HepG2 (cell line): ENCODE measurements around the gene SSC5D. TPM values are rescaled to one million over a fixed set of nuclear protein-coding genes. Genes with fewer than 3 reads are reported as not detected.

Source experiments
- ARNTL ChIP-seq: sonication (generic); formaldehyde crosslinking; IDR thresholded peaks from 2 replicates; pipeline ENCODE4 v1.4.0; 2020; ENCODE audit warnings: mild to moderate bottlenecking, missing genetic modification reagents
- CENPX ChIP-seq: sonication (generic); formaldehyde crosslinking; IDR thresholded peaks from 2 replicates; pipeline ENCODE4 v1.9.0; 2021; ENCODE audit warnings: mild to moderate bottlenecking, missing genetic modification reagents, moderate library complexity
- CREBL2 ChIP-seq: sonication (generic); formaldehyde crosslinking; IDR thresholded peaks from 2 replicates; pipeline ENCODE4 v1.8.1; 2023; ENCODE audit warnings: missing genetic modification reagents, mild to moderate bottlenecking, borderline replicate concordance
- ELF4 ChIP-seq: sonication (generic); formaldehyde crosslinking; IDR thresholded peaks from 2 replicates; pipeline ENCODE4 v1.5.0; 2020; ENCODE audit warnings: missing genetic modification reagents, mild to moderate bottlenecking, moderate library complexity, borderline replicate concordance
- ETS1 ChIP-seq: sonication (generic); formaldehyde crosslinking; IDR thresholded peaks from 2 replicates; pipeline ENCODE4 v1.4.0; 2020; ENCODE audit warnings: missing genetic modification reagents
- PAXIP1 ChIP-seq: sonication (generic); formaldehyde crosslinking; conservative IDR thresholded peaks from 2 replicates; pipeline ENCODE4 v1.4.0; 2020; ENCODE audit warnings: mild to moderate bottlenecking, missing genetic modification reagents, moderate library complexity
- RFX1 ChIP-seq: fragments of 450-650 bp; IDR thresholded peaks from 2 replicates; pipeline ENCODE4 v1.6.1; 2017
- SIN3A ChIP-seq: IDR thresholded peaks from 2 replicates; pipeline ENCODE4 v1.6.1; 2011; ENCODE audit warnings: low read depth, mild to moderate bottlenecking, control low read depth, low read length, borderline replicate concordance
- TOPORS ChIP-seq: sonication (generic); formaldehyde crosslinking; IDR thresholded peaks from 2 replicates; pipeline ENCODE4 v1.8.0; 2023; ENCODE audit warnings: mild to moderate bottlenecking, missing genetic modification reagents
- XBP1 ChIP-seq: sonication (generic); formaldehyde crosslinking; IDR thresholded peaks from 2 replicates; pipeline ENCODE4 v1.5.0; 2020; ENCODE audit warnings: missing genetic modification reagents
- XRCC5 ChIP-seq: fragments of 200-400 bp; formaldehyde crosslinking; optimal IDR thresholded peaks from 2 replicates; pipeline ENCODE3; 2017; ENCODE audit warnings: mild to moderate bottlenecking, low read length
- YY1 ChIP-seq: IDR thresholded peaks from 2 replicates; pipeline ENCODE4 v1.6.1; 2011; ENCODE audit warnings: low read length, low read depth, moderate library complexity, mild to moderate bottlenecking; ENCODE audit not compliant: insufficient read depth, insufficient replicate concordance
- ZFAT ChIP-seq: sonication (generic); formaldehyde crosslinking; conservative IDR thresholded peaks from 2 replicates; pipeline ENCODE4 v1.8.1; 2023; ENCODE audit warnings: missing genetic modification reagents, inconsistent platforms
- ZNF296 ChIP-seq: sonication (generic); formaldehyde crosslinking; conservative IDR thresholded peaks from 2 replicates; pipeline ENCODE4 v1.5.0; 2020; ENCODE audit warnings: mild to moderate bottlenecking, missing genetic modification reagents
- ZNF44 ChIP-seq: sonication (generic); formaldehyde crosslinking; IDR thresholded peaks from 2 replicates; pipeline ENCODE4 v1.5.1; 2020; ENCODE audit warnings: mild to moderate bottlenecking, missing genetic modification reagents
- ZNF564 ChIP-seq: sonication (generic); formaldehyde crosslinking; IDR thresholded peaks from 2 replicates; pipeline ENCODE4 v1.8.1; 2023; ENCODE audit warnings: mild to moderate bottlenecking, missing genetic modification reagents
- ZNF577 ChIP-seq: sonication (generic); formaldehyde crosslinking; IDR thresholded peaks from 2 replicates; pipeline ENCODE4 v1.4.0; 2020; ENCODE audit warnings: mild to moderate bottlenecking, low read depth, missing genetic modification reagents, borderline replicate concordance
- ZSCAN25 ChIP-seq: sonication (generic); formaldehyde crosslinking; IDR thresholded peaks from 2 replicates; pipeline ENCODE4 v1.8.0; 2022; ENCODE audit warnings: mild to moderate bottlenecking, missing genetic modification reagents
- polyA plus RNA-seq, 8 experiments: library from polyadenylated mRNA; depleted of rRNA in 3 of 8; stranded (reverse) in 7 of 8; unstranded in 1 of 8; fragments of >200 nt; fragmentation: Illumina TruSeq in 4 of 8; extraction: Trizol in 4 of 8; gene quantifications; 2 replicates each; pipeline versions ENCODE4 v1.2.1 to v1.2.3, GENCODE V29; 2011 to 2016; ENCODE audit warnings: low read depth in 4 of 8, missing spikeins in 1 of 8, mixed read lengths in 1 of 8; ENCODE audit not compliant: insufficient read depth in 1 of 8
- total RNA-seq, 5 experiments: library from RNA; depleted of rRNA; stranded (reverse); fragments of >200 nt; fragmentation: Illumina TruSeq; extraction: Trizol; gene quantifications; 2 replicates each; pipeline ENCODE4 v1.2.3, GENCODE V29; 2016; ENCODE audit warnings: low read depth in 1 of 5
- TF ChIP-seq, protein P1 (sequence below): sonication (generic); formaldehyde crosslinking; IDR thresholded peaks from 2 replicates; pipeline ENCODE4 v1.5.0; 2020; ENCODE audit warnings: mild to moderate bottlenecking, missing genetic modification reagents
- TF ChIP-seq, protein P2 (sequence below): sonication (generic); formaldehyde crosslinking; IDR thresholded peaks from 2 replicates; pipeline ENCODE4 v1.4.0; 2020; ENCODE audit warnings: mild to moderate bottlenecking, missing genetic modification reagents
- TF ChIP-seq, protein P3 (sequence below): sonication (generic); formaldehyde crosslinking; IDR thresholded peaks from 2 replicates; pipeline ENCODE4 v1.5.0; 2020; ENCODE audit warnings: missing genetic modification reagents

The SSC5D gene
- total and polyA plus RNA-seq, 2 of the 13 experiments (the other 11 are each of a cell fraction or from before 2014, with no cell fraction given): not detected

GRCh38 chr19:55546822-55547614 is 58.8 kb downstream of the SSC5D start (continued):
- TF ChIP-seq, protein P1, sequence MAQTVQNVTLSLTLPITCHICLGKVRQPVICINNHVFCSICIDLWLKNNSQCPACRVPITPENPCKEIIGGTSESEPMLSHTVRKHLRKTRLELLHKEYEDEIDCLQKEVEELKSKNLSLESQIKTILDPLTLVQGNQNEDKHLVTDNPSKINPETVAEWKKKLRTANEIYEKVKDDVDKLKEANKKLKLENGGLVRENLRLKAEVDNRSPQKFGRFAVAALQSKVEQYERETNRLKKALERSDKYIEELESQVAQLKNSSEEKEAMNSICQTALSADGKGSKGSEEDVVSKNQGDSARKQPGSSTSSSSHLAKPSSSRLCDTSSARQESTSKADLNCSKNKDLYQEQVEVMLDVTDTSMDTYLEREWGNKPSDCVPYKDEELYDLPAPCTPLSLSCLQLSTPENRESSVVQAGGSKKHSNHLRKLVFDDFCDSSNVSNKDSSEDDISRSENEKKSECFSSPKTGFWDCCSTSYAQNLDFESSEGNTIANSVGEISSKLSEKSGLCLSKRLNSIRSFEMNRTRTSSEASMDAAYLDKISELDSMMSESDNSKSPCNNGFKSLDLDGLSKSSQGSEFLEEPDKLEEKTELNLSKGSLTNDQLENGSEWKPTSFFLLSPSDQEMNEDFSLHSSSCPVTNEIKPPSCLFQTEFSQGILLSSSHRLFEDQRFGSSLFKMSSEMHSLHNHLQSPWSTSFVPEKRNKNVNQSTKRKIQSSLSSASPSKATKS (CRISPR knock-in tag): no peak
- TF ChIP-seq SIN3A (no peak), ELF4 (CRISPR knock-in tag) (no peak), XRCC5 (no peak), CENPX (CRISPR knock-in tag) (no peak), ARNTL (CRISPR knock-in tag) (no peak), ZFAT (no peak), RFX1 (no peak), YY1 (no peak), ZSCAN25 (no peak), CREBL2 (no peak), TOPORS (CRISPR knock-in tag) (no peak), ZNF564 (CRISPR knock-in tag) (no peak), ZNF577 (CRISPR knock-in tag) (no peak), PAXIP1 (CRISPR knock-in tag) (no peak), ZNF44 (CRISPR knock-in tag) (no peak), ZNF296 (CRISPR knock-in tag) (no peak), XBP1 (no peak), ETS1 (CRISPR knock-in tag) (no peak)
- TF ChIP-seq, protein P2, sequence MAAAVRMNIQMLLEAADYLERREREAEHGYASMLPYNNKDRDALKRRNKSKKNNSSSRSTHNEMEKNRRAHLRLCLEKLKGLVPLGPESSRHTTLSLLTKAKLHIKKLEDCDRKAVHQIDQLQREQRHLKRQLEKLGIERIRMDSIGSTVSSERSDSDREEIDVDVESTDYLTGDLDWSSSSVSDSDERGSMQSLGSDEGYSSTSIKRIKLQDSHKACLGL (CRISPR knock-in tag): no peak
- TF ChIP-seq, protein P3, sequence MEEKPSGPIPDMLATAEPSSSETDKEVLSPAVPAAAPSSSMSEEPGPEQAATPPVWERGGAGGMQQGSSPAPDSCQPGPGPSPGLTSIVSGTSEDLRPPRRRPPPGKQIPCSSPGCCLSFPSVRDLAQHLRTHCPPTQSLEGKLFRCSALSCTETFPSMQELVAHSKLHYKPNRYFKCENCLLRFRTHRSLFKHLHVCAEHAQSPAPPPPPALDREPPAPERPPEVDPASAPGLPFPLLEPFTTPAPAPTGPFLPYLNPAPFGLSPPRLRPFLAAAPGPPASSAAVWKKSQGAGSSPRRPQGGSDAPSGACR: no peak
